HFFc6 (cell line): ENCODE measurements around the gene MRPS10. TPM values are rescaled to one million over a fixed set of nuclear protein-coding genes. Genes with fewer than 3 reads are reported as not detected.

Source experiments
- DNase-seq: peaks from one replicate; pipeline ENCODE4 v3.0.0-alpha.2; 2018
- H3K27ac Mint-ChIP-seq: 2 replicates; pipeline ENCODE4 v1.8.0; 2020; ENCODE audit warnings: mild to moderate bottlenecking, mixed read lengths
- H3K27me3 Mint-ChIP-seq: 2 replicates; pipeline ENCODE4 v1.8.0; 2021; ENCODE audit warnings: mild to moderate bottlenecking, moderate library complexity, mixed read lengths; ENCODE audit not compliant: insufficient read depth
- H3K36me3 Mint-ChIP-seq: 2 replicates; pipeline ENCODE4 v1.8.0; 2021; ENCODE audit warnings: low read depth, mixed read lengths
- H3K4me1 Mint-ChIP-seq: 2 replicates; pipeline ENCODE4 v1.8.0; 2020; ENCODE audit warnings: low read depth, mixed read lengths
- H3K4me3 Mint-ChIP-seq: 2 replicates; pipeline ENCODE4 v1.8.0; 2020; ENCODE audit warnings: mild to moderate bottlenecking, moderate library complexity, mixed read lengths
- H3K9me3 Mint-ChIP-seq: 2 replicates; pipeline ENCODE4 v1.8.0; 2020; ENCODE audit warnings: mild to moderate bottlenecking, mixed read lengths
- total RNA-seq, 6 experiments: library from RNA; stranded (reverse); fragmentation: NEBNext Ultra II Directional; extraction: Animal tissue kit (Norgen Biotek cat#: 25700); gene quantifications; 2 replicates in 1 of 6; 3 replicates in 5 of 6; pipeline ENCODE4 v1.2.3, GENCODE V29; 2021
- TF ChIP-seq, protein P1 (sequence below): fragments of 200-600 bp; sonication (generic); IDR thresholded peaks from 2 replicates; pipeline ENCODE4 v1.5.0; 2021; ENCODE audit warnings: antibody characterized with exemption, mild to moderate bottlenecking

The MRPS10 gene
- total RNA-seq, 6 experiments from 2014 or later: 40.9 to 49.3 (median 43.8) TPM

DNA sequence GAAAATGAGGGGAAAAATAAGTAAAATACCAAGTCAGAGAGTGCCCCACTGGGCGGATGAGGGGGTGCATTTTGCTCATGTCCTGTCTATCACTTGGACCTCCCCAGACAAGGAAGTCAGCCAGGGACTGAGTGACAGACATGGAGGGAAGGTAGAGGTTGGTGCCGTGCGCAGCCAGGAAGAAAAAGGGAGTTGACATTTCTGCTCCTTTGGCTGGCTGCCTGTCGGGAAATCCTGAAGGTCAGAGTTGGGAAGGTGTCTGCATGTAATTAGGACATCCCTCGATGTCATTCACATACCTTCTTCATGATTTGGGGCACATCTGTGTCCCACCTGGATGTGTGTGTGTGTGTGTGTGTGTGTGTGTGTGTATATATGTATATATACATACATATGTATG lies 35.6 kb downstream of the MRPS10 start:
- no peaks in the 10 kb centered on the region for H3K36me3 Mint-ChIP-seq
- H3K4me1 Mint-ChIP-seq: peaks cover 8% of the 10 kb centered on the region
- DNase-seq: no peak
- H3K9me3 Mint-ChIP-seq: no peaks in the 10 kb centered on the region
- H3K27ac Mint-ChIP-seq: no peak overlapping the region
- TF ChIP-seq, protein P1, sequence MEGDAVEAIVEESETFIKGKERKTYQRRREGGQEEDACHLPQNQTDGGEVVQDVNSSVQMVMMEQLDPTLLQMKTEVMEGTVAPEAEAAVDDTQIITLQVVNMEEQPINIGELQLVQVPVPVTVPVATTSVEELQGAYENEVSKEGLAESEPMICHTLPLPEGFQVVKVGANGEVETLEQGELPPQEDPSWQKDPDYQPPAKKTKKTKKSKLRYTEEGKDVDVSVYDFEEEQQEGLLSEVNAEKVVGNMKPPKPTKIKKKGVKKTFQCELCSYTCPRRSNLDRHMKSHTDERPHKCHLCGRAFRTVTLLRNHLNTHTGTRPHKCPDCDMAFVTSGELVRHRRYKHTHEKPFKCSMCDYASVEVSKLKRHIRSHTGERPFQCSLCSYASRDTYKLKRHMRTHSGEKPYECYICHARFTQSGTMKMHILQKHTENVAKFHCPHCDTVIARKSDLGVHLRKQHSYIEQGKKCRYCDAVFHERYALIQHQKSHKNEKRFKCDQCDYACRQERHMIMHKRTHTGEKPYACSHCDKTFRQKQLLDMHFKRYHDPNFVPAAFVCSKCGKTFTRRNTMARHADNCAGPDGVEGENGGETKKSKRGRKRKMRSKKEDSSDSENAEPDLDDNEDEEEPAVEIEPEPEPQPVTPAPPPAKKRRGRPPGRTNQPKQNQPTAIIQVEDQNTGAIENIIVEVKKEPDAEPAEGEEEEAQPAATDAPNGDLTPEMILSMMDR: no peak
- H3K4me3 Mint-ChIP-seq: no peak overlapping the region
- peaks cover 16% of the 10 kb centered on the region for H3K27me3 Mint-ChIP-seq

DNA sequence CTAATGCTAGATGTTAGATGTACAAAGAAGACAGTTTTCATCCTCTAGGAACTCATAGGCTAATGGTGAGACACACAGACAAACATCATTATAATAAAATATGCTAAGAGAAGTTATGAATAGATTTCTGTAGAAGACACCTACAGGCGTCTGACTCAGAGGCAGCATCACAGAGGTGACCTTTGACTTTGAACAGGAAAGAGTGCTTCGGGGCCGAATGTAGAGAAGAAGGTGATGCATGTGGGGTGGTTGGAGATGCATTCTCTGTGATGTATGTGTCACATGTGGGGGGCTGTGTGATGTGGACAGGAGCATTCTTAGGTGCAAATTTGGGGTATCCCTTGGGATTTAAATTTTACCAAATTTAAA lies 37.7 kb downstream of the MRPS10 start:
- TF ChIP-seq, protein P1: no peak
- Mint-ChIP-seq H3K4me3 (no peak overlapping the region), H3K36me3 (no peaks in the 10 kb centered on the region), H3K4me1 (peaks cover 8% of the 10 kb centered on the region), H3K9me3 (no peaks in the 10 kb centered on the region), H3K27ac (no peak overlapping the region), H3K27me3 (peaks cover 12% of the 10 kb centered on the region)
- no peak for DNase-seq

DNA sequence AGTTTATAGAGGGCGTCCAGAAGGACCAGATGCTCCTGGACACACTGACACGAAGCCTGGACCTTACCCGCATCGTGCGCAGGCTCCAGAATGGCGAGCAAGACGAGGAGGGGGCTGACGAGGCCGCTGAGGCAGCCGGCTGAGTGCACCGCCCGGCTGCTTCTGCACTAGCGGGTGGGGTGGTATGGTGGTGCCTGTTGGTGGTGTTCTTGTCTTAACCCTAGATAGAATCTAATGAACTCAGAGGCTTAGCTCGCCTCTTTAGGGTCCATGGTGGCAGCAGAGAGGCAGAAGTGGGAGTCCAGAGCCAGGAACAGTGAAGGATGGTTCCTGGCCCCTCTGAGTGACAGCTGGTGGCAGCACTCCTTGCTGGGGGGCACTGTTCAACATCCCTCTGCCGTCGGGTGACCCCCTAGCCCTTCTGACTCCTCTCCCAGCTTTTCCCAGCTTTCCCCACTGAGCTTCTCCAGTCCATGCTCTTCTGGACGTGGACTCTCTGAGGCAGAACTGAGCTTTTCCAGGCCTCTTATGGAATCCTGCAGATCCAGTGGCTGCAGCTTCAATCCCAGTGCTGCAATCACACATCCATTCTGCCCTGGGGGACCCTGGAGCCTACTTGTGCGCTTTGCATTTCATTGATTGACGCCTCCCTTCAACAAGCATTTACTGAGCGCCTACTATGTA lies 38.3 kb downstream of the MRPS10 start:
- Mint-ChIP-seq H3K4me1 (peaks cover 8% of the 10 kb centered on the region), H3K4me3 (no peak overlapping the region), H3K27me3 (peaks cover 12% of the 10 kb centered on the region), H3K36me3 (no peaks in the 10 kb centered on the region), H3K27ac (no peak overlapping the region), H3K9me3 (no peaks in the 10 kb centered on the region)
- DNase-seq: no peak
- TF ChIP-seq, protein P1: no peak

DNA sequence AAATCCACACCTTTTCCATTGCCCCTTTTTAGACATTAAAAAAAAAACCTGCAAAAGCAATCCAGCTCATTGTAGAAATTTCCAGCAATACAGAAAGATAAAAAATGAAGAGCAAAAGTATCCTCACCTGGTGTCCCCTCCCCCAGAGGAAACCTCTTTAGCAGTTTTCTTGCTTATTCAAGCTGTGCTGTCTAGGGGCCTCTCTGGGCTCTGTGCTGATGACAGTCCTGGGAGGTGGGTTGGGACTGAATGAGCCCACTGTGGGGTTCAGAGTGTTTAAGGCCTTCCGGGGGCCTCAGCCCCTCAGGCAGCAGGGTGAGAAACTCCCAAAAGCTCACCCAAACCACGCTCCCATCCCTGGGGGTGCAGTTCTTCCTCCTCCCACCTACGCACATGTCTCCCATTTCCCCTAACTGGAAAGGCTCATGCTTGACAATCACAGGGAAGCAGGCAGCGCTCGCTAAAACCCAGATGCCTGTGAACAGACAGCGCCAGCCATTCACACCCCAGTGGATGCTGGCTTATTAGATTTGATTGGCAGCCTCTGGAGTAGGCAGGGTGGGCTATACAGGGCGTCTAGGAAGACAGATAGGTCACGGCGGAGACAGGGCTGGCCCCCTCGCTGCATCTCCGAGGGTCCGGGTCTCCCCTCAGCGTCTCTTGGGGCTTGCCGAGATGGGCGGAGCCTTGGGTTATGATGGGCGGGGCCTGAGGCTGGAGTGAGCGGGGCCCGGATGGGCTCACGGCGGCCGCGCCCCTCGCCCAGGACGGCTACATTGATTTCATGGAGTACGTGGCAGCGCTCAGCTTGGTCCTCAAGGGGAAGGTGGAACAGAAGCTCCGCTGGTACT lies 39.9 kb downstream of the MRPS10 start:
- no peak for DNase-seq
- Mint-ChIP-seq H3K27ac (no peak overlapping the region), H3K4me3 (no peak overlapping the region), H3K27me3 (peaks cover 11% of the 10 kb centered on the region), H3K9me3 (no peaks in the 10 kb centered on the region), H3K36me3 (no peaks in the 10 kb centered on the region), H3K4me1 (peaks cover 8% of the 10 kb centered on the region)
- TF ChIP-seq, protein P1: no peak

DNA sequence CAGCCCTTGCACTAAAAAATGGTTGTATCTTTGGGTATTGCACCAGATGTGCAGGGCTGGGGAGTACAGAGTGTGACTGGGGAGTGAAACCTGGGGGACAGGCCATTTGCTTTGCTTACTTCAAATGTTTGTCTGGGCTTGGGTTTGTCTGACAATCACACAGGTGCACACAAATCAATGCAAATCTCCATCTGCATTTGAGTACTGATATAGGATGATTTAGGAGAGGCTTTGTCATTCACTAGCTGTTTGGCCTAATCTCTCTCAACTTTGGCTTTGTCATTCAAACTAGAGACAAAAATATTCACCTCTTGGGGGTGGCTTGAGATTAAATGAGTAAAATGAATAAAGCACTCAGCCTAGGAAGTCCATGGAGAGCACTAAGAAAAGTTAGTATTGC lies 40.7 kb downstream of the MRPS10 start:
- H3K4me3 Mint-ChIP-seq: no peak overlapping the region
- no peak overlapping the region for H3K27ac Mint-ChIP-seq
- H3K36me3 Mint-ChIP-seq: no peaks in the 10 kb centered on the region
- no peaks in the 10 kb centered on the region for H3K9me3 Mint-ChIP-seq
- H3K4me1 Mint-ChIP-seq: peaks cover 8% of the 10 kb centered on the region
- TF ChIP-seq, protein P1: no peak
- H3K27me3 Mint-ChIP-seq: peaks cover 10% of the 10 kb centered on the region
- no peak for DNase-seq
